ENCODE results near the gene CYTL1. TPM values are rescaled to one million over a fixed set of nuclear protein-coding genes. Genes with fewer than 3 reads are reported as not detected.

CYTL1 gene
- total RNA-seq, 1 donor from 2014 or later: 9.2 TPM

DNA sequence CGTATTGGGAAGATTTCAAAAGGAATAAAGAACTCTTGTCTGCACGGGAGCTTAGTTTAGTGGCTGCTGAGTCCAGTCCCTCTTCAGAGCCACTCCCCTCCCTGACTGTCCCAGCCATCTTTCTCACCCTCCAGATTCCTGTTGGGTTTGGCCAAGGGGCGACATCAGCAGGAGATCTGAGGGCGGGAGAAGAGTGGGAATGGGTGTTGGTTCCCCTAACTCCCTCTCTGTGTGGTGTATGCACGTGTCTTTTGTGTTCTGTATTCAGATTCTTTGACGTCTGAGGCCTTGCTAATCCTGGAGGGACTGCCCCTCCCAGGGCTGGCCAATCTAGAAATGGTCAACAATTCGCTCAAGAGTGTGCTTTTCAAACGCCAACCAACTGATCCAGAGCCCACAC, 37.4 kb downstream of the CYTL1 start:
- DNase-seq (ENCODE audit: low read depth) (no peak), FAIRE-seq (no peak)
- peaks cover 9% of the 10 kb centered on the region for H3K27me3 Mint-ChIP-seq (ENCODE audit: low read depth, unreplicated experiment)
- no peaks in the 10 kb centered on the region for H4K20me1 ChIP-seq (ENCODE audit: insufficient read depth, low read length)
- H3K4me3 Mint-ChIP-seq (ENCODE audit: unreplicated experiment): no peak overlapping the region
- H3K4me1 ChIP-seq (ENCODE audit: insufficient read depth, low read length): no peaks in the 10 kb centered on the region
- no peaks in the 10 kb centered on the region for H3K4me1 Mint-ChIP-seq (ENCODE audit: low read depth, unreplicated experiment)
- H3K79me2 ChIP-seq (ENCODE audit: insufficient read depth, low read length): no peaks in the 10 kb centered on the region
- H3K9me3 Mint-ChIP-seq (ENCODE audit: unreplicated experiment): peaks cover 3% of the 10 kb centered on the region
- H3K9ac ChIP-seq (ENCODE audit: low read length): no peak overlapping the region
- H3K27me3 ChIP-seq (ENCODE audit: insufficient read depth, low read length): no peaks in the 10 kb centered on the region
- H2AFZ ChIP-seq (ENCODE audit: low read depth, low read length): no peak overlapping the region
- H3K4me2 ChIP-seq (ENCODE audit: low read length): no peak overlapping the region
- H3K4me3 ChIP-seq (ENCODE audit: insufficient read depth, low read depth, low read length): no peak overlapping the region
- no peaks in the 10 kb centered on the region for H3K36me3 ChIP-seq (ENCODE audit: insufficient read depth, low read length)
- H3K27ac ChIP-seq (ENCODE audit: low read depth, low read length): no peak overlapping the region
- no peaks in the 10 kb centered on the region for H3K9me3 ChIP-seq (ENCODE audit: insufficient read depth, low read depth, low read length)
- no peak overlapping the region for H3K27ac Mint-ChIP-seq (ENCODE audit: unreplicated experiment)
- H3K36me3 Mint-ChIP-seq (ENCODE audit: low read depth, unreplicated experiment): no peaks in the 10 kb centered on the region
- TF ChIP-seq EZH2 (IDR thresholded peaks at IDR 0.05; ENCODE audit: insufficient read depth, low read length): no peak
- TF ChIP-seq, protein P1, sequence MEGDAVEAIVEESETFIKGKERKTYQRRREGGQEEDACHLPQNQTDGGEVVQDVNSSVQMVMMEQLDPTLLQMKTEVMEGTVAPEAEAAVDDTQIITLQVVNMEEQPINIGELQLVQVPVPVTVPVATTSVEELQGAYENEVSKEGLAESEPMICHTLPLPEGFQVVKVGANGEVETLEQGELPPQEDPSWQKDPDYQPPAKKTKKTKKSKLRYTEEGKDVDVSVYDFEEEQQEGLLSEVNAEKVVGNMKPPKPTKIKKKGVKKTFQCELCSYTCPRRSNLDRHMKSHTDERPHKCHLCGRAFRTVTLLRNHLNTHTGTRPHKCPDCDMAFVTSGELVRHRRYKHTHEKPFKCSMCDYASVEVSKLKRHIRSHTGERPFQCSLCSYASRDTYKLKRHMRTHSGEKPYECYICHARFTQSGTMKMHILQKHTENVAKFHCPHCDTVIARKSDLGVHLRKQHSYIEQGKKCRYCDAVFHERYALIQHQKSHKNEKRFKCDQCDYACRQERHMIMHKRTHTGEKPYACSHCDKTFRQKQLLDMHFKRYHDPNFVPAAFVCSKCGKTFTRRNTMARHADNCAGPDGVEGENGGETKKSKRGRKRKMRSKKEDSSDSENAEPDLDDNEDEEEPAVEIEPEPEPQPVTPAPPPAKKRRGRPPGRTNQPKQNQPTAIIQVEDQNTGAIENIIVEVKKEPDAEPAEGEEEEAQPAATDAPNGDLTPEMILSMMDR (IDR thresholded peaks at IDR 0.05; ENCODE audit: insufficient read depth, low read depth, low read length): no peak

DNA sequence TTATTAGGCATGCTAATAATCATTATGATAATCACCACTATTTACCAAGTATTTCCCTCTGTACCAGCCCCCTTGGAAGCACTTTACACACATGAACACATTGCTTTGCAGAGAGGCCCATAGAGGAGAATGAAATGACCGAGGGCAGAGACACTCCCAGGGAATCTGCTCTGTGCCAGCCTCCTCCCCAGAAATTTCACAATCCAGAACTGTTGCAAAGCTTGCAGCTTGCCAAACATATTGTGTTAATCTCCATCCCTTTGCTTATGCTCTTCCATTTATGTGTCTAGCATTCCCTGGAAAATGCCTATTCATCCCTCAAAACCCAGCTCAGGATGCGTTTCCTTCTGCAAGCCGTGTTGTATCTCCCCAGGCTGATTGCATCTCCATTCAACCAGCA, 37.8 kb downstream of the CYTL1 start:
- FAIRE-seq (no peak), DNase-seq (ENCODE audit: low read depth) (no peak)
- Mint-ChIP-seq H3K4me1 (ENCODE audit: low read depth, unreplicated experiment) (no peaks in the 10 kb centered on the region), H3K27ac (ENCODE audit: unreplicated experiment) (no peak overlapping the region), H3K4me3 (ENCODE audit: unreplicated experiment) (no peak overlapping the region), H3K36me3 (ENCODE audit: low read depth, unreplicated experiment) (no peaks in the 10 kb centered on the region), H3K27me3 (ENCODE audit: low read depth, unreplicated experiment) (peaks cover 9% of the 10 kb centered on the region), H3K9me3 (ENCODE audit: unreplicated experiment) (peaks cover 3% of the 10 kb centered on the region)
- Histone ChIP-seq H3K79me2 (ENCODE audit: insufficient read depth, low read length) (no peaks in the 10 kb centered on the region), H3K27ac (ENCODE audit: low read depth, low read length) (no peak overlapping the region), H3K4me3 (ENCODE audit: insufficient read depth, low read depth, low read length) (no peak overlapping the region), H2AFZ (ENCODE audit: low read depth, low read length) (no peak overlapping the region), H3K36me3 (ENCODE audit: insufficient read depth, low read length) (no peaks in the 10 kb centered on the region), H3K27me3 (ENCODE audit: insufficient read depth, low read length) (no peaks in the 10 kb centered on the region), H3K4me1 (ENCODE audit: insufficient read depth, low read length) (no peaks in the 10 kb centered on the region), H3K9ac (ENCODE audit: low read length) (no peak overlapping the region), H3K4me2 (ENCODE audit: low read length) (no peak overlapping the region), H3K9me3 (ENCODE audit: insufficient read depth, low read depth, low read length) (no peaks in the 10 kb centered on the region), H4K20me1 (ENCODE audit: insufficient read depth, low read length) (no peaks in the 10 kb centered on the region)
- TF ChIP-seq, protein P1 (IDR thresholded peaks at IDR 0.05; ENCODE audit: insufficient read depth, low read depth, low read length): no peak
- TF ChIP-seq EZH2 (IDR thresholded peaks at IDR 0.05; ENCODE audit: insufficient read depth, low read length): no peak

- Histone ChIP-seq H3K27ac (ENCODE audit: low read depth, low read length) (no peak overlapping the region), H3K79me2 (ENCODE audit: insufficient read depth, low read length) (no peaks in the 10 kb centered on the region), H4K20me1 (ENCODE audit: insufficient read depth, low read length) (no peaks in the 10 kb centered on the region), H2AFZ (ENCODE audit: low read depth, low read length) (no peak overlapping the region), H3K4me2 (ENCODE audit: low read length) (no peak overlapping the region), H3K4me1 (ENCODE audit: insufficient read depth, low read length) (no peaks in the 10 kb centered on the region), H3K9me3 (ENCODE audit: insufficient read depth, low read depth, low read length) (no peaks in the 10 kb centered on the region), H3K9ac (ENCODE audit: low read length) (no peak overlapping the region), H3K27me3 (ENCODE audit: insufficient read depth, low read length) (no peaks in the 10 kb centered on the region), H3K36me3 (ENCODE audit: insufficient read depth, low read length) (no peaks in the 10 kb centered on the region), H3K4me3 (ENCODE audit: insufficient read depth, low read depth, low read length) (no peak overlapping the region)
- FAIRE-seq: no peak
- no peak overlapping the region for H3K4me3 Mint-ChIP-seq (ENCODE audit: unreplicated experiment)
- peaks cover 3% of the 10 kb centered on the region for H3K9me3 Mint-ChIP-seq (ENCODE audit: unreplicated experiment)
- H3K36me3 Mint-ChIP-seq (ENCODE audit: low read depth, unreplicated experiment): no peaks in the 10 kb centered on the region
- DNase-seq (ENCODE audit: low read depth): no peak
- H3K27me3 Mint-ChIP-seq (ENCODE audit: low read depth, unreplicated experiment): peaks cover 9% of the 10 kb centered on the region
- H3K27ac Mint-ChIP-seq (ENCODE audit: unreplicated experiment): no peak overlapping the region
- H3K4me1 Mint-ChIP-seq (ENCODE audit: low read depth, unreplicated experiment): no peaks in the 10 kb centered on the region
- TF ChIP-seq EZH2 (IDR thresholded peaks at IDR 0.05; ENCODE audit: insufficient read depth, low read length): no peak
- TF ChIP-seq, protein P1 (IDR thresholded peaks at IDR 0.05; ENCODE audit: insufficient read depth, low read depth, low read length): no peak
These were observed 38.5 kb downstream of the CYTL1 start for GRCh38 chr4:4980621-4981230.

Data from astrocyte (in vitro differentiated cells and primary cell).